Heart left ventricle (tissue), 16 donors: ENCODE measurements around the gene MAPK10. TPM values are rescaled to one million over a fixed set of nuclear protein-coding genes. Genes with fewer than 3 reads are reported as not detected.

Experiments
- ATAC-seq, 4 donors: fragments of 200-7000 bp; cut with Tn5 transposase; one replicate each; pipeline ENCODE4 v1.9.1; 2020 to 2022; ENCODE audit warnings: moderate library complexity in 4 of 4, mild to moderate bottlenecking in 3 of 4, moderate number of reproducible peaks in 1 of 4
- DNase-seq, 5 donors: peaks; one replicate each; pipeline ENCODE4 v3.0.0-alpha.2; 2020
- H3K27ac ChIP-seq, 12 donors: fragments of 200-600 bp; sonication (generic) in 4 of 12; one replicate each; pipeline versions ENCODE4 v1.5.0 to v1.8.0; 2016 to 2022; ENCODE audit warnings: mild to moderate bottlenecking in 2 of 12
- H3K27me3 ChIP-seq, 9 donors: fragments of 200-600 bp; sonication (generic) in 2 of 9; one replicate each; pipeline versions ENCODE4 v1.5.1 to v1.8.0; 2016 to 2022; ENCODE audit warnings: mild to moderate bottlenecking in 3 of 9
- H3K36me3 ChIP-seq, 9 donors: fragments of 200-600 bp; sonication (generic) in 2 of 9; one replicate each; pipeline versions ENCODE4 v1.5.0 to v1.8.0; 2018 to 2022; ENCODE audit warnings: mild to moderate bottlenecking in 2 of 9
- H3K4me1 ChIP-seq, 12 donors: fragments of 200-600 bp; sonication (generic) in 4 of 12; one replicate each; pipeline versions ENCODE4 v1.5.0 to v1.8.0; 2016 to 2022; ENCODE audit warnings: mild to moderate bottlenecking in 3 of 12
- H3K4me3 ChIP-seq, 12 donors: fragments of 200-600 bp; sonication (generic) in 4 of 12; one replicate each; pipeline versions ENCODE4 v1.5.0 to v1.8.0; 2017 to 2022; ENCODE audit warnings: mild to moderate bottlenecking in 9 of 12, moderate library complexity in 4 of 12
- H3K9me3 ChIP-seq, 12 donors: fragments of 200-600 bp; sonication (generic) in 4 of 12; one replicate each; pipeline versions ENCODE4 v1.5.0 to v1.8.0; 2016 to 2022; ENCODE audit warnings: mild to moderate bottlenecking in 1 of 12
- POLR2A ChIP-seq, 2 donors: fragments of 450-650 bp; IDR thresholded peaks; one replicate each; pipeline ENCODE4 v1.6.1; 2017; ENCODE audit warnings: antibody characterized with exemption in 2 of 2, mild to moderate bottlenecking in 2 of 2, moderate library complexity in 2 of 2
- WGBS, 4 donors: extraction: QIAGEN DNeasy Blood & Tissue Kit in 2 of 4; methylation state at CpG; one replicate each; pipeline versions ENCODE4 v1.1.5 to v1.1.7; 2013 to 2018; 5-methylcytosine and 5-hydroxymethylcytosine counted together
- intact Hi-C, 10 donors: fragments of 100-400 bp; cut with DNase I; formaldehyde crosslinking; loops; one replicate each; pipeline versions ENCODE4 v1.11.1 to v1.14.2; 2022
- polyA plus RNA-seq, 2 donors: library from polyadenylated mRNA; stranded (reverse); fragments of 200-250 nt; gene quantifications; one replicate each; pipeline ENCODE4 v1.2.3, GENCODE V29; 2013
- total RNA-seq, 9 donors: library from RNA; depleted of rRNA in 2 of 9; stranded (reverse); fragments of >200 nt in 2 of 9; fragmentation: NEBNext Ultra II Directional in 3 of 9; extraction: Animal tissue kit (Norgen Biotek cat#: 25700) in 3 of 9; gene quantifications; one replicate each; pipeline versions ENCODE4 v1.1.0 to v1.2.4, GENCODE V29; 2016 to 2023
- TF ChIP-seq, protein P1 (sequence below), 12 donors: fragments of 200-600 bp; sonication (generic) in 4 of 12; IDR thresholded peaks; one replicate each; pipeline versions ENCODE4 v1.5.0 to v1.8.0; 2018 to 2022; ENCODE audit warnings: antibody characterized with exemption in 12 of 12, mild to moderate bottlenecking in 5 of 12
- donor health status: ischemic (EF 13 %, LVEDD 7.1; RV severe dilation, severe dysfunction).
- donor health status: healthy with polysubstance abuse.
- donor health status: DM: no; HTN: yes; CAD: no.
- donor health status: DM: no; HTN: no; CAD: no.
- donor health status: ischemic (EF 25% LVEDD 6.9; RV normal size, moderate dysfunction).
- donor health status: ischemic (EF 25% LVEDD 5.7; RV mildly dilated, moderate dysfunction).
- donor health status: healthy.
- donor health status: DM: yes; HTN: yes; CAD: no.
- donor health status: ischemic (EF 35%, LVEDD 5.7; RV mildly dilated, moderate dysfunction).
- donor health status: nonischemic (EF 11% LVEDD 7.7; RV severe dilation, severe dysfunction).
- donor health status: DM: yes; HTN: yes; CAD: no.
- donor health status: PGD.
- donor health status: ischemic (EF 29% LVEDD 5.4; RV normal size, mild dysfunction).
- donor health status: nonischemic (EF 23%, LVEDD 6.1; RV moderate dilation, normal function).

MAPK10 gene
- total and polyA plus RNA-seq, 11 donors, result 0.87 to 14.1 (median 2.7) TPM

DNA sequence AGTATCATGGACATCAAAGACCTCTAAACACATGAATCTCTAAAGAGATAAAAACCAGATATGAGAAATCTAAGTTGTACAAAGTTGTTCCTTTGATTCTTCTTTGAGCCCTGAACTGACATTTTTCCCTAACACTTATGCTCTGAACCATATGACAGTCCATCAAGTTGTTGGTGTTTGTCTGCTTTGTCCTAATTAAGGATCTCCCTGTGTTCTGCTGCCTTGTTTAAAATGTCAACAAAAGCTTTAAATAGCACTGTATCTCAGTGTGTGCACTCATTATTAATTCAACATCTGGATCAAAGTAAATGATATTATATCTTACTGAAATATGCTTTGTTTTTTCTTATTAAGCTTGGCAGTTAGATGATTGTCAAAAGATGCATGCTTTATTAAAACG lies 321.8 kb downstream of the MAPK10 start:
- H3K4me3 ChIP-seq, result no peak overlapping the region
- H3K4me1 ChIP-seq, result peaks cover 3 to 27% (median 11%) of the 10 kb centered on the region in 12 donors
- H3K36me3 ChIP-seq, result no peaks in the 10 kb centered on the region
- ATAC-seq (peak; percentile 28 to 65 (median 58)), DNase-seq (no peak)
- TF ChIP-seq, protein P1, sequence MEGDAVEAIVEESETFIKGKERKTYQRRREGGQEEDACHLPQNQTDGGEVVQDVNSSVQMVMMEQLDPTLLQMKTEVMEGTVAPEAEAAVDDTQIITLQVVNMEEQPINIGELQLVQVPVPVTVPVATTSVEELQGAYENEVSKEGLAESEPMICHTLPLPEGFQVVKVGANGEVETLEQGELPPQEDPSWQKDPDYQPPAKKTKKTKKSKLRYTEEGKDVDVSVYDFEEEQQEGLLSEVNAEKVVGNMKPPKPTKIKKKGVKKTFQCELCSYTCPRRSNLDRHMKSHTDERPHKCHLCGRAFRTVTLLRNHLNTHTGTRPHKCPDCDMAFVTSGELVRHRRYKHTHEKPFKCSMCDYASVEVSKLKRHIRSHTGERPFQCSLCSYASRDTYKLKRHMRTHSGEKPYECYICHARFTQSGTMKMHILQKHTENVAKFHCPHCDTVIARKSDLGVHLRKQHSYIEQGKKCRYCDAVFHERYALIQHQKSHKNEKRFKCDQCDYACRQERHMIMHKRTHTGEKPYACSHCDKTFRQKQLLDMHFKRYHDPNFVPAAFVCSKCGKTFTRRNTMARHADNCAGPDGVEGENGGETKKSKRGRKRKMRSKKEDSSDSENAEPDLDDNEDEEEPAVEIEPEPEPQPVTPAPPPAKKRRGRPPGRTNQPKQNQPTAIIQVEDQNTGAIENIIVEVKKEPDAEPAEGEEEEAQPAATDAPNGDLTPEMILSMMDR (IDR thresholded peaks at IDR 0.05), result no peak
- TF ChIP-seq POLR2A (IDR thresholded peaks at IDR 0.05), result no peak
- peaks cover 0 to 5% (median 0%) of the 10 kb centered on the region in 12 donors for H3K9me3 ChIP-seq
- intact Hi-C loops, result no loop called here
- WGBS, 4 donors, result 63 to 79% (median 66%) methylated on average over 1 of the region's 1 CpG
- H3K27me3 ChIP-seq, result no peaks in the 10 kb centered on the region
- H3K27ac ChIP-seq, result no peak overlapping the region

DNA sequence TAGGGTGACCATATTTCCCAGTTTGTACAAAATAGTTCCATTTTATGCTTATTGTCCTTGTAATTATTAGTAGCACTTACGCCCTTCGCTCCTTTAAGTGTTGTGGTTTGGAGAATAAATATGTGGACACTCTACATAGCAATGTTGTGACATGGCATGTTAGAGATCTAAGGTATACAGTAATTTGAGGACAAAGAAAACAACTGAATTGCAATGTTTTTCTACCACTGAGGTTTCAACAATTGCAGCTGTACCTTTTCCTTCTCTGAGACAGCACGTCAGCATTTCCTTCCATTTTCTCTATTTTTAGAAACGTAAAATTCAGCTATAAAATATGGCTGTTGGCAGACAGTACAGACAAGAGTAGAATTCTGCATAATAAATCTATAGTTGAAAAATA lies 323.1 kb downstream of the MAPK10 start:
- H3K4me3 ChIP-seq, result no peak overlapping the region
- DNase-seq, result no peak
- no peak for TF ChIP-seq POLR2A (IDR thresholded peaks at IDR 0.05)
- TF ChIP-seq, protein P1 (IDR thresholded peaks at IDR 0.05), result no peak
- intact Hi-C loops, result no loop called here
- peaks cover 3 to 39% (median 19%) of the 10 kb centered on the region in 12 donors for H3K4me1 ChIP-seq
- no peak for ATAC-seq
- WGBS, 4 donors, result 61 to 71% (median 64%) methylated on average over 4 of the region's 4 CpGs
- no peaks in the 10 kb centered on the region for H3K27me3 ChIP-seq
- H3K36me3 ChIP-seq, result no peaks in the 10 kb centered on the region
- H3K27ac ChIP-seq, result no peak overlapping the region
- peaks cover 0 to 3% (median 0%) of the 10 kb centered on the region in 12 donors for H3K9me3 ChIP-seq

DNA sequence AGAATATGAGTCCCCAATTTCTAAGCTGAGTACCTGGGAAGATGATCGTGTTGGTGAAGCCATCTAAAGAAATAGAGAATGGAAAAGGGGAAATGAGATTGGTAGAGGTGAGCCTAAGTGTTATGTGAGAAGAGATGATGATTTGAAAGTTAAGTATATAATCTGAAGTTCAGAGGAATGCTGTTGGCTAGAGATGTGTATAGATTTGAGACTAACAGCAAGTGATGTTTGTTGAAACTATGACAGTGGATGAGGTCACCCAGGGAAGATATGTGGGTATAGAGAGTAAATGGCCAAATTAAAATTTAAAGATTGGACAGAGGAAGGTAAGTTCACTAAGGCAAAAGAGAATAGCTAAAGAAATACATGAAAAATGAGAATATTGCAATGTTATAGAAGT lies 324.2 kb downstream of the MAPK10 start:
- H3K27ac ChIP-seq, result no peak overlapping the region
- TF ChIP-seq POLR2A (IDR thresholded peaks at IDR 0.05), result no peak
- TF ChIP-seq, protein P1 (IDR thresholded peaks at IDR 0.05), result no peak
- no peak for ATAC-seq
- H3K36me3 ChIP-seq, result no peaks in the 10 kb centered on the region
- intact Hi-C loops, result no loop called here
- peaks cover 3 to 39% (median 19%) of the 10 kb centered on the region in 12 donors for H3K4me1 ChIP-seq
- WGBS, 4 donors, result 90 to 97% (median 94%) methylated on average over 1 of the region's 1 CpG
- no peak for DNase-seq
- H3K27me3 ChIP-seq, result no peaks in the 10 kb centered on the region
- no peaks in the 10 kb centered on the region for H3K9me3 ChIP-seq
- H3K4me3 ChIP-seq, result no peak overlapping the region

DNA sequence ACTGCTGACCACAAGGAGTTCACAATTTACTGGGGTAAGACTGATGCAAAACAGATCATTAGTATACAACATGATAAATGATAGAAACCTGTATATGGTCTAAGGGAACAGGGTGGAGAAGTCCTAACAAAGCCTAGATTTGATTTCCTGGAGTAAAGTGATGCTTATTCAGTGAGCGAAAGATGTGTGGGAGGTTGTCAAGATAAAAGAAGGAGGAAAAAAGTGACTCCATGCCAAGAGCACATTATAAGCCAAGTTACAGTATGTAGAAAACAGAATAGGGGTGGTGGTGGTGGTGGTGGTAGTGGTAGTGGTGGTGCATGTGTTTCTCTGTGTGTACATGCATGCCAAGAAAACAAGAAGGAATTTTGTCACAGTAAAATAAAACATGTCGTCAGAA lies 325.2 kb downstream of the MAPK10 start:
- Histone ChIP-seq H3K9me3 (no peaks in the 10 kb centered on the region), H3K27ac (no peak overlapping the region), H3K4me3 (no peak overlapping the region), H3K36me3 (no peaks in the 10 kb centered on the region), H3K27me3 (no peaks in the 10 kb centered on the region), H3K4me1 (peaks cover 3 to 39% (median 19%) of the 10 kb centered on the region in 12 donors)
- WGBS, 4 donors, result 71 to 81% (median 72%) methylated on average over 2 of the region's 2 CpGs
- TF ChIP-seq, protein P1 (IDR thresholded peaks at IDR 0.05), result no peak
- TF ChIP-seq POLR2A (IDR thresholded peaks at IDR 0.05), result no peak
- intact Hi-C loops, result no loop called here
- DNase-seq (no peak), ATAC-seq (no peak)
